Smooth muscle cell (in vitro differentiated cells): ENCODE measurements around the gene WWP2. TPM values are rescaled to one million over a fixed set of nuclear protein-coding genes. Genes with fewer than 3 reads are reported as not detected.
"Not testable (repeated sequence)": the region's sequence is repeated elsewhere in the genome, so short reads cannot be mapped to it uniquely, and the experiment has no call there.

Source experiments
- DNase-seq: peaks from one replicate; lab custom pipeline; 2025; ENCODE audit not compliant: unreplicated experiment; lab: John Stamatoyannopoulos, UW
- H2AFZ ChIP-seq: fragments of 200-600 bp; sonication (generic); 2 replicates; pipeline ENCODE4 v1.6.0; 2016; ENCODE audit warnings: antibody characterized with exemption, low read depth, mild to moderate bottlenecking
- H3F3A ChIP-seq: fragments of 200-600 bp; sonication (generic); 2 replicates; pipeline ENCODE4 v1.6.0; 2017; ENCODE audit warnings: antibody characterized with exemption, low read depth
- H3K27ac ChIP-seq: fragments of 200-600 bp; sonication (generic); 2 replicates; pipeline ENCODE4 v1.5.1; 2016; ENCODE audit warnings: low read depth, mild to moderate bottlenecking
- H3K27me3 ChIP-seq: fragments of 200-600 bp; sonication (generic); 2 replicates; pipeline ENCODE4 v1.6.1; 2016; ENCODE audit warnings: low read depth, mild to moderate bottlenecking
- H3K36me3 ChIP-seq: fragments of 200-600 bp; sonication (generic); 2 replicates; pipeline ENCODE4 v1.5.1; 2016; ENCODE audit warnings: low read depth
- H3K4me1 ChIP-seq: fragments of 200-600 bp; sonication (generic); 2 replicates; pipeline ENCODE4 v1.5.1; 2016; ENCODE audit warnings: low read depth
- H3K4me2 ChIP-seq: fragments of 200-600 bp; sonication (generic); 2 replicates; pipeline ENCODE4 v1.6.0; 2016; ENCODE audit warnings: mild to moderate bottlenecking
- H3K4me3 ChIP-seq: fragments of 200-600 bp; sonication (generic); 2 replicates; pipeline ENCODE4 v1.5.1; 2016; ENCODE audit warnings: mild to moderate bottlenecking
- H3K79me2 ChIP-seq: fragments of 200-600 bp; sonication (generic); 2 replicates; pipeline ENCODE4 v1.6.0; 2016; ENCODE audit warnings: low read depth, mild to moderate bottlenecking
- H3K9ac ChIP-seq: fragments of 200-600 bp; sonication (generic); 2 replicates; pipeline ENCODE4 v1.6.0; 2016; ENCODE audit warnings: low read depth
- H3K9me3 ChIP-seq: fragments of 200-600 bp; sonication (generic); replicated peaks from 2 replicates; pipeline ENCODE4 v1.5.1; 2016; ENCODE audit warnings: low read depth
- H4K20me1 ChIP-seq: fragments of 200-600 bp; sonication (generic); 2 replicates; pipeline ENCODE4 v1.6.0; 2016; ENCODE audit warnings: low read depth
- WGBS: methylation state at CpG from one replicate; pipeline ENCODE4 v1.1.7; 2016; ENCODE audit warnings: low lambda C conversion rate; 5-methylcytosine and 5-hydroxymethylcytosine counted together
- polyA plus RNA-seq: library from polyadenylated mRNA; unstranded; fragments of >200 nt; fragmentation: Nextera tagmentation; extraction: Ambion mirVana; gene quantifications from 2 replicates; pipeline ENCODE4 v1.2.1, GENCODE V29; 2016
- total RNA-seq: library from RNA; depleted of rRNA; stranded (reverse); fragments of >200 nt; gene quantifications from 2 replicates; pipeline ENCODE4 v1.2.3, GENCODE V29; 2014

Gene WWP2
- total and polyA plus RNA-seq, 2 experiments from 2014 or later, result 7.8 to 9.0 TPM

DNA sequence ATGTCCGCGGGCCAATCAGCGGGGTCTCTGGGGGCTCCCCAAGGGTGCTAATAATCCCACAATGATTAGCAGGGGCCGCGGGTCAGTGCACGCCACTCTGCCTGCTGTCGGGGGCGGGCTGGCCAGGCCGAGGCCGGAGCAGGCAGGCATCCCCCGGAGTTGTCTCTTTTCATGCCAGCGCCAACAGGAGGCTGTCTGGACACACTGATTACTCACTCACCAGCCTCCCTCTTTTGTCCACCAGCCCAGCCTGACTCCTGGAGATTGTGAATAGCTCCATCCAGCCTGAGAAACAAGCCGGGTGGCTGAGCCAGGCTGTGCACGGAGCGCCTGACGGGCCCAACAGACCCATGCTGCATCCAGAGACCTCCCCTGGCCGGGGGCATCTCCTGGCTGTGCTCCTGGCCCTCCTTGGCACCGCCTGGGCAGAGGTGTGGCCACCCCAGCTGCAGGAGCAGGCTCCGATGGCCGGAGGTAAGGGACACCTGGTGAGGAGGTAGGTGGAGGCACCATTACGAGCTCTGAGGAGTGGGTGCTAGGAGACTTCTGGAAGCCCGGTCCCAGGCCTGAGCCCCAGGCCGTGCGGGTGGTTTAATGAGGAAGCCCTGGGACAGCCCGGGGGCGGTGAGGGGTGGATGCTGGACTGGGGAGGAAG lies 189.0 kb downstream of the WWP2 start, which contains the start of gene CLEC18A:
TSS of gene CLEC18A (plus strand) at position 318 of the 655 bp plus-strand sequence. CDS start at position 351, 33 bp downstream.
- WGBS, result 72% methylated on average over 9 of the region's 26 CpGs
- not testable (repeated sequence) for H3K27me3 ChIP-seq, H3K27ac ChIP-seq

DNA sequence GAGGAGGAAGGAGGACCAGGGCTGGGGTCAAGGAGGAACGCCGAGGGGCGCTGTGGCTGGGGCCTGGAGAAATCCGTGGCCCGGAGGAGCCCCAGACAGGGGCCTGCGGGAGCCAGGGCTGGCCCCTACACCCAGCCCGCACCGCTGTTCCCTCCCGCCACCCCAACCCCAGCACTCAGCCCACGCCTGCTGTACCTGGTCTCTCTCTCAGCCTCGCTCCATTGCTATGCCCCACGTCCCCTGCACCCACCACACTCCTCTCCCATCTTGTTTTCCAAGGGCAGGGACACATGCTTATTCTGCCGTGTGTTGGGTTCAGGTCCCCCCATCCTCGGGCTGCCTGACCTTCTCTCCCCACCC lies 189.5 kb downstream of the WWP2 start:
- H3K9me3 ChIP-seq, H3K4me2 ChIP-seq, H2AFZ ChIP-seq, H3K27ac ChIP-seq, H4K20me1 ChIP-seq, H3K9ac ChIP-seq, DNase-seq, H3K79me2 ChIP-seq, H3F3A ChIP-seq, H3K4me1 ChIP-seq, H3K36me3 ChIP-seq, H3K4me3 ChIP-seq, H3K27me3 ChIP-seq: not testable (repeated sequence)
- WGBS, result no CpG with 5 or more reads among the region's 14 CpGs

More for the DNA sequence above, 189.0 kb downstream of the WWP2 start, which contains the start of gene CLEC18A:
- not testable (repeated sequence) for H2AFZ ChIP-seq, H3K79me2 ChIP-seq, DNase-seq, H3K9ac ChIP-seq, H3K4me1 ChIP-seq, H3K4me3 ChIP-seq, H3K4me2 ChIP-seq, H3K36me3 ChIP-seq, H3F3A ChIP-seq, H4K20me1 ChIP-seq, H3K9me3 ChIP-seq

DNA sequence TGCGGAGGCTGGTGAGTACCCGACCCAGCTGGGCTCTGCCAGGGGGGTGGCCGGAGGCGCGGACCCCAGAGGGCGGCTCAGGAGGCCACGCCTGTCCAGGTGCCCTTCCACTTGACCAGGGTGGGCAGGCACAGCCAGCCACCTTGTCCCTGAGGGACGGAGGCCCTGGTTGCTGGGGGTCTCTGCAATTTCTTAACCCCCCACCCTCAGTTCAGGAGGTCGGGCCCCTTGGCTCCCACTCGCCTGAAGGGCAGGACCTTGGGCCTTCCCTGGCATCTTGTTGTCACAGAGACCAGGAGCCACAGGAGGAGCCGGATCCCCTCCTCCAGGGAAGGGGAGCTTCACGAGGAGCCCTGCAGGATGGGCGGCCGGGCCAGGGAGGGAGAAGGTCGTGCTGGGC lies 190.0 kb downstream of the WWP2 start:
- not testable (repeated sequence) for H3K4me2 ChIP-seq, H3K27me3 ChIP-seq, H3K27ac ChIP-seq, DNase-seq, H3K4me1 ChIP-seq, H3K36me3 ChIP-seq, H3K4me3 ChIP-seq, H3K9ac ChIP-seq, H3K9me3 ChIP-seq, H3F3A ChIP-seq, H4K20me1 ChIP-seq, H2AFZ ChIP-seq, H3K79me2 ChIP-seq
- 96% methylated on average over 9 of the region's 15 CpGs for whole genome bisulfite sequencing

DNA sequence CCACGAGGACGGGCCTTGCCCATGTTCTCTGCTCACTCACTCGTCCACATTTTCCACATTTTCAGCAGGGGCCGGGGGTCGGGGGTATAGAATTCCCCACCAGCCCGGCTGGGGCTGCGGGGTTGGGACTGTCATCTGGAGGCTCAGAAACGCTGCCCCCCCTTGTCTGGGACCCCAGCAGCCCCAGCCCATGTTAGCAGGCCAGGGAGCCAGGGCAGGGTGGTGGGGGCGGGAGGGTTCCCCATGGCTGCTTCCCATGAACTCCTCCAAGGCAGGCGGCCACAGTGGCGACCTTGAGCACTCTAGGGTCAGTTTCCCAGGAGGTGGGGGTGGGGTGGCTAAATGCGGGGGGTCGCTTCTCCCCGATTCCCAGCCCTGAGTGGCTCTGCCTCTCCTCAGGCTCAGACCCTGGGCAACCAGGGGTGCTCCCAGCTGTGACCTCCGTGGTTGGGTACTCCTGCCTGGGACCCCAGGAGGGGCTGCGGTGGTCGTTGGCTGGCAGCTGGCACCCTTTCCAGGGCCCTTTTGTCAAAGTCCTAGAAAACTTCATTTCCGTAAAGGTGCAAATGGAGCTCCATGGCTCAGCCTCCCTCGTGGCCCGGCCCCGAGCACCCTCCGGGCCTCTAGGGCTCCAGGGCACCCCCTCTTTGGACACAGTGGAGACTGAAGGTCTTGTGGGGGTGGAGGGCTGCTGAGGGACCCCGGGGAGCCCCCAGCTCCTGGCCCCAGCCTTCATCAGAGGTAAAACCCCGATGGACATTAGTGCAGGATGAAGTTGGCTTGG lies 190.6 kb downstream of the WWP2 start:
- H2AFZ ChIP-seq, H3K9ac ChIP-seq, H3K4me1 ChIP-seq, H3K27me3 ChIP-seq, H3K4me2 ChIP-seq, H4K20me1 ChIP-seq, DNase-seq, H3F3A ChIP-seq, H3K27ac ChIP-seq, H3K36me3 ChIP-seq, H3K79me2 ChIP-seq, H3K4me3 ChIP-seq, H3K9me3 ChIP-seq: not testable (repeated sequence)
- WGBS, result 94% methylated on average over 19 of the region's 24 CpGs

DNA sequence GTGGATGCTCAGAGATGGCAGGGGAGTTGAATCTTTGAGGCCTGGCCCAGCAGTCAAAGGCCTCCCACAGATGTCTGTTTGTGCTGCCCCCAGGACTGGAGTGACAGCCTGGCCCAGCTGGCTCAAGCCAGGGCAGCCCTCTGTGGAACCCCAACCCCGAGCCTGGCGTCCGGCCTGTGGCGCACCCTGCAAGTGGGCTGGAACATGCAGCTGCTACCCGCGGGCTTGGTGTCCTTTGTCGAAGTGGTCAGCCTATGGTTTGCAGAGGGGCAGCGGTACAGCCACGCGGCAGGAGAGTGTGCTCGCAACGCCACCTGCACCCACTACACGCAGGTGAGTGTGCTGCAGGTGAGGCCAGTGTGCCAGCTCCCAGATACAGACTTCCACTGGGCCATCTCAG lies 192.1 kb downstream of the WWP2 start:
- H3F3A ChIP-seq, H3K9me3 ChIP-seq, H2AFZ ChIP-seq, H3K4me1 ChIP-seq, H3K79me2 ChIP-seq, H3K36me3 ChIP-seq, H3K27me3 ChIP-seq, H3K4me3 ChIP-seq, H3K4me2 ChIP-seq, H3K27ac ChIP-seq, H3K9ac ChIP-seq, DNase-seq, H4K20me1 ChIP-seq: not testable (repeated sequence)
- WGBS, result 96% methylated on average over 13 of the region's 13 CpGs

GRCh38 chr16:69963312-69963711 lies 201.2 kb downstream of the WWP2 start:
- H3K27ac ChIP-seq, H3K4me2 ChIP-seq, H3K4me3 ChIP-seq, H3K4me1 ChIP-seq, H2AFZ ChIP-seq, H3K9me3 ChIP-seq, H3F3A ChIP-seq, DNase-seq, H3K36me3 ChIP-seq, H3K79me2 ChIP-seq, H4K20me1 ChIP-seq, H3K27me3 ChIP-seq, H3K9ac ChIP-seq: not testable (repeated sequence)
- 90% methylated on average over 4 of the region's 9 CpGs for WGBS

DNA sequence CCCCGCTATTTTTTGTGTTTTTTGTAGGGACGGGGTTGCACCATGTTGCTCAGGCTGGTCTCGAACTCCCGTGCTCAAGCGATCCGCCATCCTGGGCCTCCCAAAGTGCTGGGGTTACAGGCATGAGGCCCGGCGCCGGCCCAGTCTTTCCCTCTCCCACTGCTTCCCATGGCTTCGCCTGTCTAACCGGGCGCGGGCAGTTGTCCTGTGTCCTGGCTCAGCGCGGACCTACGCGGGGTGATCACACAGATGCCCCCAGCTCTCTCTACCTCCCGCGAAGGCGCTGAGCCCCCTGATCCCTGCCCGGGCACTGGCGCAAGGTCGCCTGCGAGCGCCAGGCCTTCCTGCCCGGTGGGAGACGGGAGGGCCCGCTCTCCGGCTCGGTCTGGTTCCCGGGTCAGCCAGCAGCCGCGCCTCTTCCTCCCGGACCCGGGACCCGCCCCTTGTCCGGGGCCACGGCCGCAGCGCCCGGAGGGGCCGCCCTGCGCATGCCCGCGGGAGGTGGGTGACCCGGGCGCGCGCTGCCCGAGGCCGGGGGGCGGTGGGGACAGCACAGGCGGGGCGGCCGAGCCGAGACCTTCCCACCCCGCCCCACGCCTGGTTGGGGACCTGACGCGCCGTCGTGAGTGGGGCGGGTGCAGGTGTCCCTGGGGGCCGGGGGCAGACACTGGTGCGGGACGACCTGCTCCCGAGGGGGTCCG lies 203.0 kb downstream of the WWP2 start:
- H3F3A ChIP-seq, H3K36me3 ChIP-seq, H3K79me2 ChIP-seq, H3K9ac ChIP-seq, H3K9me3 ChIP-seq, H2AFZ ChIP-seq, H3K27ac ChIP-seq, H4K20me1 ChIP-seq, DNase-seq, H3K27me3 ChIP-seq, H3K4me1 ChIP-seq: not testable (repeated sequence)
- peak overlapping the region; percentile 28 for H3K4me3 ChIP-seq
- 81% methylated on average over 22 of the region's 68 CpGs for WGBS
- H3K4me2 ChIP-seq, result peak overlapping the region; percentile 63

DNA sequence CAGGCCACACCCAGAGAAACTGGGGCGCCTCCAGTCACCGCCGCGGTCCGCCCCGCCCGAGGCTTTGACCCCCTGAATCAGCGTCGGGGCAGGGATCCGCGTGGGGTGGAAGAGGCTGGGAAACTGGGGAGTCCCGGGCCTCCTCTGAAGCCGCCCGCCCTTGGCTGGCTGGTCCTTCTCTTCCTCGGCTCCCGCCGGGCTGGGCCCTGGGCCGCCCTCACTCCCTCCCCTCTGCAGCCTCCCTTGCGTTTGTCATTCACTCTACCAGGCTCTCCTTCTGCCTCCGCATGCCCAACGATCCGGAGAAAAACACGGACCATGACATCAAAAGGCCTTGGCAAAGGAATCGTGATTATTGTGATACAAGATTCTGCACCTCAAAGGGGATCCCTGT lies 203.5 kb downstream of the WWP2 start:
- not testable (repeated sequence) for H3F3A ChIP-seq, H3K9ac ChIP-seq, H3K4me3 ChIP-seq, H3K36me3 ChIP-seq, H3K9me3 ChIP-seq, H2AFZ ChIP-seq, H3K79me2 ChIP-seq, H3K27me3 ChIP-seq, H4K20me1 ChIP-seq, H3K4me1 ChIP-seq, H3K27ac ChIP-seq, DNase-seq
- peak overlapping the region; percentile 40 for H3K4me2 ChIP-seq
- 68% methylated on average over 6 of the region's 24 CpGs for WGBS
